HepG2 (cell line): ENCODE data around the gene NSF.

ENCODE experiments used
- BCL6 ChIP-seq: IDR thresholded peaks from 2 replicates; pipeline ENCODE4 v1.6.1; 2016; ENCODE audit warnings: missing genetic modification reagents, missing compliant biosample characterization
- BRF2 ChIP-seq: sonication (generic); formaldehyde crosslinking; IDR thresholded peaks from 2 replicates; pipeline ENCODE4 v1.8.1; 2022; ENCODE audit warnings: mild to moderate bottlenecking, missing genetic modification reagents
- CTCF ChIP-seq: sonication (generic); formaldehyde crosslinking; IDR thresholded peaks from 2 replicates; pipeline ENCODE4 v1.5.0; 2020; ENCODE audit warnings: mild to moderate bottlenecking, missing genetic modification reagents, moderate library complexity
- RFX5 ChIP-seq: IDR thresholded peaks from 2 replicates; pipeline ENCODE4 v1.6.1; 2011; ENCODE audit warnings: low read depth, low read length, improper control_type of control experiment
- ZNF160 ChIP-seq: sonication (generic); formaldehyde crosslinking; IDR thresholded peaks from 2 replicates; pipeline ENCODE4 v1.8.0; 2022; ENCODE audit warnings: mild to moderate bottlenecking, inconsistent platforms, missing genetic modification reagents

- TF ChIP-seq RFX5 (no peak), BCL6 (CRISPR knock-in tag) (no peak), CTCF (CRISPR knock-in tag) (no peak), BRF2 (CRISPR knock-in tag) (no peak), ZNF160 (CRISPR knock-in tag) (no peak)
Observed at GRCh38 chr17:46780003-46780373, 189.5 kb downstream of the NSF start.
